NCI-H345 treated with DMSO at 0.1 percent for 48 hours (cell line): Measurements from ENCODE around the gene P2RX3.

ENCODE experiments used
- DNase-seq: peaks from one replicate; lab custom pipeline; 2025; ENCODE audit not compliant: unreplicated experiment; lab: John Stamatoyannopoulos, UW

Gene P2RX3

DNA sequence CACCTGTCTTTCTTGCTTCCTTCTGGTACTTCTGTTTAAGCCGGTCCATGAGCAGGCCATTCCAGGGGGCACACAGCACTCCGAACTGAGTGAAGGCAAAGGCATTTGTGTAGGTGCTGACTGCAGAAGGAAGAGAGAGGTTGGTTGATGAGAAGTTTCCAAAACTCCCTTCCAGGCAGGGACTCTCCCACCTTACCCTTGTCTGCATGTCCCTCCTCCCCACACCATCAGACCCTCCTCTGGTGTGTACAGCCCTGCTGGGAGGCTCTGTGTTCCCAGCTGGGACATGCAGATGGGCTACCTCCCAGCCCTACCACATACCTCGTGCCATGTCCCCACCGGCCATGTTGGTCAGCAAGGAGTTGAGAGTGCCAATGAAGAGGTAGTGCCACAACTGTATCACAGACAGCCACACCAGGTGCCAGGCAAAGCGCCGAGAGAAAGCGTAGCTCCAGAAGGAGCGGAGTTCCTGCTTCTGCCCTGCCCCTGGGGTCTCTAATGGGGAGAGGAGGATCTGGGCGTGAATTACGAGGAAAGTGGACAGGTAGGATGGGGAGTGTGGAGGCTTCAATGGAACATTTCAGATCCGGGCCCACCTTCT lies 76.6 kb downstream of the P2RX3 start:
- no peak for DNase-seq

DNA sequence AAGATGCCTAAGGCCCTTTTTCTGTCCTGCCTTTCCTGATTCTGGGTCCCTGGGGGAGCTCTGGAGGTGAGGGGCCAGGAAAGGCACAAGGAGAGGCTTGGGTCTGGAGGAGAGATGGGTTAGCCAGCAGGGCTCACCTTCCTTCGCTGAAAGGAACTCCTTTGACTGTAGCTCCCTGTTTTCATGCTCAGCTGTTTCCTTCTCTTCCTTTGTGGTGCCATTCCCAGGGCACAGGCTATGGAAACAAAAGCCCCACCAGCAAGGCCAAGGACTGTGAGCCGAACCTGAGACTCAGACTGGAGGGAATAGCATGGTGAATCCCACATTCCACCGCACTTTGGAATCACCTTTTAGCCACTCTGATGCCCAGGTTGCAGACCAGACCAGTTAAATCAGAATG lies 78.3 kb downstream of the P2RX3 start:
- DNase-seq = no peak

DNA sequence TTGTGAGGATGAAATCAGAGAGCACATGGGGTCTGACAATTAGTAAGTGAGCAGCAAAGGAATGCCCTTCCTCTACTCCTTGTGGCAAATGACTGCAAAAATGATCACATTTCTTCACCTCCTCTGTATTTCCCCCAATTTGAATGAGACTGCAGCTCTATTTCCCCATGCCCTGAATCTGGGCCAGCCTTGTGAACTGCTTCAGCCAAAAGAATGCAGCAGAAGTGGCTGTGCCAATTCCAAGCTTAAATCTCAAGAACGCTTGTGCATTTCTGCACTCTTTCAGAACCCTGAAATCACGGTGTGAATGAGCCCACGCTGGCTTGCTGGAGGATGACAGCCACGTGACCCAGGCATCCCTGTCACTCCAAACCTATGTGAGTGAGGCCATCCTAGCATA lies 78.9 kb downstream of the P2RX3 start:
- no peak for DNase-seq

DNA sequence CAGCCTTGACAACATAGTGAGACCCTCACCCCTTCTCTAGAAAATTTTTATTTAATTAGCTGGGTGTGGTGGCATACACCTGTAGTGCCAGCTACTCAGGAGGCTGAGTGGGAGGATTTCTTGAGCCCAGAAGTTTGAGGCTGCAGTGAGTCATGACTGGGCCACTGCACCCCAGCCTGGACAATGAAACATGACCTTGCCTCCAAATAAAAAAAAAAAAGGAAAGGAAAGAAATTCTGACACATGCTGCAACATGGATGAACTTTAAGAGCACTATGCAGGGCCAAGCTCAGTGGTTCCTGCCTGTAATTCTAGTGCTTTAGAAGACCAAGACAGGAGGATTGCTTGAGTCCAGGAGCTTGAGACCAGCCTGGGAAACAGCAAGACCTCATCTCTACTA lies 80.0 kb downstream of the P2RX3 start:
- no peak for DNase-seq

DNA sequence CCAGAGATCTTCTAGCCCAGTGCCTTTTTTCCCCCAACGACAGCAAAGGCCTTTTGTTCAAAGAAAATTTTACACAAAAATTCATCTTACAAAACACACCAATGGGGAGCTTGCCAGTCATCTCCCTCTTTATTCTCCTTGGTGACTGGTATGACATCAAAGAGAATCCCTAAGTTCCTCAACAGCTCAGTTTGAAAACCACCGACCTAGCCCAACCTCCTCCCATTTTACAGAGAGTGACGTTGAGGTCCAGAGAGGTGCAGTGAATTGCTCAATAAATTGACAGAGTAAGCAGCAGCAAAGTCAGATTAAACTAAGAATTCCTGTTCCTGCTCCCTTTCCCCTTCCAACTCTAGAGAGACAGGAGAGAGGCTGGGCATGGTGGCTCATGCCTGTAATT lies 81.0 kb downstream of the P2RX3 start:
- DNase-seq = no peak

DNA sequence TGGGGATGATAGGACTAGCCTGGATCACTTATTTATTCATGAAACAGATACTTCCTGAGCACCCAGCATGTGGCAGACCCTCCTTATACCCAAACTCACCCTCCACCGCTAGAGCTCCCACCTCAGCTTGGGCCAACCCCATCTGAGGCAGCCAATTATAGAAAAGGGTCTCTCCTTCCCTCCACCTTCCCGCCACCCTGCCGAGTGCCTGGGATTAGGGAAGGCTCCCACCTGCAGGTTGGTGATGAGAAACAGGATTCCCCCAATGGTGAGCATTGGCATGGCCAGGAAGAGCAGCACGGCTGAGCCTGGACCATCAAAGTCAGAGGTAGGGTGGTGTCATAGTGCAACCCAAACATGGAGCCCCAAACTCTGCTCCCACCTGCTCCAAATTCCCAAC lies 82.9 kb downstream of the P2RX3 start:
- no peak for DNase-seq

DNA sequence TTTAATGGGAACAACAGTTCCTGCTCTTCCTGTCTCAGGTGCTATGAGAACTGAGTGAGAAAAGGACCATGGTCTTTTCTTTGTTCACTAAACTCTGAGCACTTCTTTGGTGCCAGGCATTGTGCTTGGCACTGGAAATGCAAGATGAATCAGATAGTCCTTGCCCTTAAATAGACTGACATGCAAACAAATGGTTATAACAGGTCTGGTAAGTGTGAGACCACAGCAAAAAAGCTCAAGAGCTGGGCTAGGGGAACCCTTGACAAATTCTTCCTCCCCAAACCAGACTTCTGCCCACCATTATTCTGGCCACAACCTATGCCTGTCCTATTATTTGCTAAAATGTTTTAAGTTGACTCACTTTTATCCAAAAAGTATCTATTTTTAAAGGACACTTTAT lies 83.7 kb downstream of the P2RX3 start:
- no peak for DNase-seq
